HL-60 (cell line): ENCODE data around the gene SH2D1A.

Experiments
- DNase-seq, 2 experiments: peaks; one replicate each; pipeline ENCODE4 v3.0.0-alpha.2; 2010 to 2020; ENCODE audit warnings: low read depth in 1 of 2, low spot score in 1 of 2
- H3K27ac ChIP-seq: fragments of 250-450 bp; sonication (Bioruptor Pico); replicated peaks from 2 replicates; pipeline ENCODE4 v1.5.1; 2020; ENCODE audit warnings: mild to moderate bottlenecking, moderate library complexity
- H3K27me3 ChIP-seq: fragments of 250-450 bp; sonication (Bioruptor Pico); 2 replicates; pipeline ENCODE4 v1.5.1; 2021; ENCODE audit warnings: mild to moderate bottlenecking, moderate library complexity; ENCODE audit not compliant: insufficient read depth, poor library complexity, severe bottlenecking
- H3K4me3 ChIP-seq: replicated peaks from 2 replicates; pipeline ENCODE4 v1.5.1; 2011; ENCODE audit warnings: mild to moderate bottlenecking, control low read depth, low read length; ENCODE audit not compliant: insufficient read depth
- CTCF ChIP-seq: IDR thresholded peaks from one replicate; pipeline ENCODE4 v1.5.1; 2011; ENCODE audit warnings: low read length, control low read depth, inconsistent platforms; ENCODE audit not compliant: insufficient read depth
- GABPA ChIP-seq: IDR thresholded peaks from 2 replicates; pipeline ENCODE4 v1.6.1; 2012; ENCODE audit warnings: low read depth
- POLR2AphosphoS5 ChIP-seq: IDR thresholded peaks from 2 replicates; pipeline ENCODE4 v1.6.1; 2012; ENCODE audit warnings: low read depth
- REST ChIP-seq: IDR thresholded peaks from 2 replicates; pipeline ENCODE4 v1.6.1; 2012; ENCODE audit warnings: low read depth; ENCODE audit not compliant: insufficient replicate concordance
- SPI1 ChIP-seq: IDR thresholded peaks from 2 replicates; pipeline ENCODE4 v1.6.1; 2012; ENCODE audit warnings: low read depth, mild to moderate bottlenecking, borderline replicate concordance

SH2D1A gene

GRCh38 chrX:124388562-124388961 lies 42.2 kb downstream of the SH2D1A start:
- TF ChIP-seq GABPA (no peak), POLR2AphosphoS5 (no peak), SPI1 (no peak), REST (no peak), CTCF (no peak)
- no peak overlapping the region for H3K4me3 ChIP-seq
- DNase-seq: peak in 1 of 2 experiments; percentile 55
- H3K27me3 ChIP-seq: no peaks in the 10 kb centered on the region
- H3K27ac ChIP-seq: no peak overlapping the region

GRCh38 chrX:124392794-124393193 lies 46.4 kb downstream of the SH2D1A start:
- Histone ChIP-seq H3K27ac (no peak overlapping the region), H3K4me3 (no peak overlapping the region), H3K27me3 (no peaks in the 10 kb centered on the region)
- TF ChIP-seq REST: no peak
- no peak for TF ChIP-seq CTCF
- no peak for TF ChIP-seq POLR2AphosphoS5
- TF ChIP-seq SPI1: no peak
- TF ChIP-seq GABPA: no peak
- no peak for DNase-seq

- Histone ChIP-seq H3K27ac (peak overlapping the region; percentile 68), H3K27me3 (no peaks in the 10 kb centered on the region), H3K4me3 (no peak overlapping the region)
- peak in 1 of 2 experiments; percentile 11 for DNase-seq
- no peak for TF ChIP-seq GABPA
- TF ChIP-seq POLR2AphosphoS5: no peak
- TF ChIP-seq SPI1: no peak
- TF ChIP-seq CTCF: no peak
- no peak for TF ChIP-seq REST
These were observed 46.9 kb downstream of the SH2D1A start for GRCh38 chrX:124393238-124393637.
